Measurements from ENCODE around the gene NOL9.

Gene NOL9

GRCh38 chr1:6601923-6602668 is 47.8 kb upstream of the NOL9 start:
- WGBS, result under 1% methylated on average over 94 of the region's 103 CpGs
- H3K9me3 ChIP-seq (ENCODE audit: control insufficient read depth, low read length), result no peaks in the 10 kb centered on the region

GRCh38 chr1:6601049-6601922 is 47.0 kb upstream of the NOL9 start:
- H3K4me1 ChIP-seq (ENCODE audit: control insufficient read depth, insufficient read depth, low read depth, low read length), result peaks cover 40% of the 10 kb centered on the region
- H2AK5ac ChIP-seq (ENCODE audit: low read length, severe bottlenecking), result no peak overlapping the region
- H2BK15ac ChIP-seq (ENCODE audit: low read depth, poor library complexity, severe bottlenecking), result no peak overlapping the region
- H3K18ac ChIP-seq (ENCODE audit: low read depth in 1 of 2, low read length in 2 of 2), result peak overlapping the region; percentile 77 to 99
- H3K4me3 ChIP-seq (ENCODE audit: insufficient read depth in 1 of 2, low read depth in 1 of 2, low read length in 2 of 2), result peak overlapping the region; percentile 89 to 95
- H2AFZ ChIP-seq (ENCODE audit: low read depth, low read length), result peak overlapping the region; percentile 55
- H3K27me3 ChIP-seq (ENCODE audit: control insufficient read depth in 1 of 2, insufficient read depth in 1 of 2, low read length in 2 of 2), result no peaks in the 10 kb centered on the region
- DNase-seq, result peak; percentile 94
- H2BK5ac ChIP-seq (ENCODE audit: low read depth, low read length, poor library complexity, severe bottlenecking), result no peak overlapping the region
- H3K14ac ChIP-seq (ENCODE audit: low read length in 2 of 2), result peak overlapping the region in 1 of 2 experiments; percentile 100
- H4K8ac ChIP-seq (ENCODE audit: low read length), result no peak overlapping the region
- H3K27ac ChIP-seq (ENCODE audit: low read length, poor library complexity, severe bottlenecking), result peak overlapping the region; percentile 38
- H3K9me3 ChIP-seq (ENCODE audit: control insufficient read depth, low read length), result no peaks in the 10 kb centered on the region
- H3K9ac ChIP-seq (ENCODE audit: low read length), result peak overlapping the region; percentile 98
- peak overlapping the region; percentile 29 for H2BK120ac ChIP-seq (ENCODE audit: low read depth, low read length)
- peak overlapping the region in 1 of 2 experiments; percentile 100 for H3K23ac ChIP-seq (ENCODE audit: low read length in 2 of 2)
- H2BK12ac ChIP-seq (ENCODE audit: low read length in 2 of 2), result peak overlapping the region in 1 of 2 experiments; percentile 95
- H3K79me1 ChIP-seq (replicated peaks; ENCODE audit: low read length, poor library complexity, severe bottlenecking), result peaks cover 25% of the 10 kb centered on the region
- peak overlapping the region; percentile 97 for H3K4me2 ChIP-seq (ENCODE audit: low read length, poor library complexity, severe bottlenecking)
- WGBS, result under 1% methylated on average over 40 of the region's 40 CpGs
- H4K91ac ChIP-seq (ENCODE audit: low read length), result peak overlapping the region; percentile 44
- peak overlapping the region; percentile 76 to 96 for H3K4ac ChIP-seq (ENCODE audit: low read depth in 1 of 2, low read length in 2 of 2)
- H3K36me3 ChIP-seq (ENCODE audit: control insufficient read depth in 1 of 2, insufficient read depth in 2 of 2, low read depth in 1 of 2, low read length in 2 of 2), result peaks cover 26 to 29% of the 10 kb centered on the region in 2 experiments

More at GRCh38 chr1:6601923-6602668, 47.8 kb upstream of the NOL9 start:
- H3K27ac ChIP-seq (ENCODE audit: low read length, poor library complexity, severe bottlenecking), result peak overlapping the region; percentile 38
- H3K18ac ChIP-seq (ENCODE audit: low read depth in 1 of 2, low read length in 2 of 2), result peak overlapping the region; percentile 77 to 99
- H3K4me3 ChIP-seq (ENCODE audit: insufficient read depth in 1 of 2, low read depth in 1 of 2, low read length in 2 of 2), result peak overlapping the region; percentile 89 to 95
- peak overlapping the region; percentile 29 for H2BK120ac ChIP-seq (ENCODE audit: low read depth, low read length)
- H3K27me3 ChIP-seq (ENCODE audit: control insufficient read depth in 1 of 2, insufficient read depth in 1 of 2, low read length in 2 of 2), result no peaks in the 10 kb centered on the region
- peaks cover 38% of the 10 kb centered on the region for H3K4me1 ChIP-seq (ENCODE audit: control insufficient read depth, insufficient read depth, low read depth, low read length)
- H2BK15ac ChIP-seq (ENCODE audit: low read depth, poor library complexity, severe bottlenecking), result peak overlapping the region; percentile 71
- H2BK5ac ChIP-seq (ENCODE audit: low read depth, low read length, poor library complexity, severe bottlenecking), result no peak overlapping the region
- H4K8ac ChIP-seq (ENCODE audit: low read length), result peak overlapping the region; percentile 55
- H3K36me3 ChIP-seq (ENCODE audit: control insufficient read depth in 1 of 2, insufficient read depth in 2 of 2, low read depth in 1 of 2, low read length in 2 of 2), result peaks cover 18 to 21% of the 10 kb centered on the region in 2 experiments
- H3K9ac ChIP-seq (ENCODE audit: low read length), result peak overlapping the region; percentile 98
- DNase-seq, result peak; percentile 72
- peaks cover 16% of the 10 kb centered on the region for H3K79me1 ChIP-seq (replicated peaks; ENCODE audit: low read length, poor library complexity, severe bottlenecking)
- no peak overlapping the region for H2AK5ac ChIP-seq (ENCODE audit: low read length, severe bottlenecking)
- peak overlapping the region; percentile 76 to 96 for H3K4ac ChIP-seq (ENCODE audit: low read depth in 1 of 2, low read length in 2 of 2)
- H3K14ac ChIP-seq (ENCODE audit: low read length in 2 of 2), result peak overlapping the region in 1 of 2 experiments; percentile 100
- H2BK12ac ChIP-seq (ENCODE audit: low read length in 2 of 2), result peak overlapping the region; percentile 42 to 95
- H2AFZ ChIP-seq (ENCODE audit: low read depth, low read length), result peak overlapping the region; percentile 68
- peak overlapping the region; percentile 20 to 100 for H3K23ac ChIP-seq (ENCODE audit: low read length in 2 of 2)
- peak overlapping the region; percentile 97 for H3K4me2 ChIP-seq (ENCODE audit: low read length, poor library complexity, severe bottlenecking)
- H4K91ac ChIP-seq (ENCODE audit: low read length), result peak overlapping the region; percentile 83

GRCh38 chr1:6600410-6601048 is 46.2 kb upstream of the NOL9 start:
- DNase-seq, result peak; percentile 30

More at GRCh38 chr1:6600410-6601048, 46.2 kb upstream of the NOL9 start:
- 23% methylated on average over 10 of the region's 10 CpGs for WGBS
- H2AK5ac ChIP-seq (ENCODE audit: low read length, severe bottlenecking), result peak overlapping the region; percentile 54
- no peak overlapping the region for H2BK15ac ChIP-seq (ENCODE audit: low read depth, poor library complexity, severe bottlenecking)
- H4K8ac ChIP-seq (ENCODE audit: low read length), result no peak overlapping the region
- H2AFZ ChIP-seq (ENCODE audit: low read depth, low read length), result no peak overlapping the region
- H3K9ac ChIP-seq (ENCODE audit: low read length), result peak overlapping the region; percentile 98
- peak overlapping the region; percentile 89 to 95 for H3K4me3 ChIP-seq (ENCODE audit: insufficient read depth in 1 of 2, low read depth in 1 of 2, low read length in 2 of 2)
- peaks cover 34 to 37% of the 10 kb centered on the region in 2 experiments for H3K36me3 ChIP-seq (ENCODE audit: control insufficient read depth in 1 of 2, insufficient read depth in 2 of 2, low read depth in 1 of 2, low read length in 2 of 2)
- H3K14ac ChIP-seq (ENCODE audit: low read length in 2 of 2), result peak overlapping the region in 1 of 2 experiments; percentile 94
- H3K4me2 ChIP-seq (ENCODE audit: low read length, poor library complexity, severe bottlenecking), result peak overlapping the region; percentile 97
- peaks cover 40% of the 10 kb centered on the region for H3K4me1 ChIP-seq (ENCODE audit: control insufficient read depth, insufficient read depth, low read depth, low read length)
- peak overlapping the region; percentile 38 for H3K27ac ChIP-seq (ENCODE audit: low read length, poor library complexity, severe bottlenecking)
- H4K91ac ChIP-seq (ENCODE audit: low read length), result peak overlapping the region; percentile 3
- peaks cover 32% of the 10 kb centered on the region for H3K79me1 ChIP-seq (replicated peaks; ENCODE audit: low read length, poor library complexity, severe bottlenecking)
- no peak overlapping the region for H2BK5ac ChIP-seq (ENCODE audit: low read depth, low read length, poor library complexity, severe bottlenecking)
- peak overlapping the region in 1 of 2 experiments; percentile 61 for H3K4ac ChIP-seq (ENCODE audit: low read depth in 1 of 2, low read length in 2 of 2)
- H3K9me3 ChIP-seq (ENCODE audit: control insufficient read depth, low read length), result no peaks in the 10 kb centered on the region
- H2BK12ac ChIP-seq (ENCODE audit: low read length in 2 of 2), result peak overlapping the region in 1 of 2 experiments; percentile 51
- no peaks in the 10 kb centered on the region for H3K27me3 ChIP-seq (ENCODE audit: control insufficient read depth in 1 of 2, insufficient read depth in 1 of 2, low read length in 2 of 2)
- peak overlapping the region in 1 of 2 experiments; percentile 9 for H3K23ac ChIP-seq (ENCODE audit: low read length in 2 of 2)
- H2BK120ac ChIP-seq (ENCODE audit: low read depth, low read length), result no peak overlapping the region
- H3K18ac ChIP-seq (ENCODE audit: low read depth in 1 of 2, low read length in 2 of 2), result peak overlapping the region; percentile 1 to 91
